Thyroid gland (tissue), 4 donors: ENCODE measurements around the gene BAHCC1.

Source experiments
- CTCF ChIP-seq, 6 experiments: fragments of 200-600 bp in 3 of 6; fragments of 450-650 bp in 3 of 6; sonication (generic) in 3 of 6; IDR thresholded peaks; one replicate each; pipeline ENCODE4 v1.5.1; 2016 to 2019; ENCODE audit warnings: antibody characterized with exemption in 6 of 6, mild to moderate bottlenecking in 2 of 6, inconsistent platforms in 1 of 6, moderate library complexity in 1 of 6
- POLR2A ChIP-seq, 2 donors: fragments of 450-650 bp; IDR thresholded peaks; one replicate each; pipeline ENCODE4 v1.6.1; 2017; ENCODE audit warnings: antibody characterized with exemption in 2 of 2, mild to moderate bottlenecking in 2 of 2, moderate library complexity in 1 of 2

GRCh38 chr17:81412490-81413093 is 17.3 kb downstream of the BAHCC1 start:
- no peak for TF ChIP-seq CTCF (IDR thresholded peaks at IDR 0.05)
- TF ChIP-seq POLR2A (IDR thresholded peaks at IDR 0.05): no peak
